Left lung (tissue), 10 donors: ENCODE results near the gene MVK. TPM values are rescaled to one million over a fixed set of nuclear protein-coding genes. Genes with fewer than 3 reads are reported as not detected.
A peak's percentile ranks its signal among the peaks of the same experiment; 100 is the strongest.

Experiments used
- ATAC-seq: fragments of 200-7000 bp; cut with Tn5 transposase; one replicate; pipeline ENCODE4 v1.9.1; 2020; ENCODE audit warnings: moderate library complexity
- DNase-seq, 4 donors: peaks; one replicate each; pipeline ENCODE4 v3.0.0-alpha.2; 2013 to 2020
- H3K27ac ChIP-seq, 2 donors: fragments of 200-600 bp; sonication (generic) in 1 of 2; one replicate each; pipeline versions ENCODE4 v1.5.0 to v1.8.0; 2020 to 2021
- H3K27me3 ChIP-seq, 2 donors: fragments of 200-600 bp; sonication (generic) in 1 of 2; one replicate each; pipeline versions ENCODE4 v1.5.0 to v1.8.0; 2020 to 2021
- H3K36me3 ChIP-seq, 2 donors: fragments of 200-600 bp; sonication (generic) in 1 of 2; one replicate each; pipeline versions ENCODE4 v1.5.0 to v1.8.0; 2020 to 2021
- H3K4me1 ChIP-seq, 2 donors: fragments of 200-600 bp; one replicate each; pipeline ENCODE4 v1.8.0; 2021
- H3K4me3 ChIP-seq, 2 donors: fragments of 200-600 bp; sonication (generic) in 1 of 2; one replicate each; pipeline versions ENCODE4 v1.5.0 to v1.8.0; 2020 to 2021; ENCODE audit warnings: mild to moderate bottlenecking in 1 of 2
- H3K9me3 ChIP-seq, 2 donors: fragments of 200-600 bp; sonication (generic) in 1 of 2; one replicate each; pipeline versions ENCODE4 v1.5.0 to v1.8.0; 2020 to 2021
- CTCF ChIP-seq, 2 donors: fragments of 200-600 bp; sonication (generic) in 1 of 2; IDR thresholded peaks; one replicate each; pipeline versions ENCODE4 v1.5.0 to v1.8.0; 2021; ENCODE audit warnings: antibody characterized with exemption in 2 of 2
- intact Hi-C, 2 donors: fragments of 100-400 bp; cut with DNase I; formaldehyde crosslinking; loops; one replicate each; pipeline versions ENCODE4 v1.11.2 to v1.14.2; 2022
- polyA plus RNA-seq, 6 donors: library from polyadenylated mRNA; unstranded; fragments of 120-200 nt; gene quantifications; one replicate each; pipeline ENCODE4 v1.2.1, GENCODE V29; 2013; ENCODE audit not compliant: insufficient read length in 6 of 6
- total RNA-seq, 2 donors: library from RNA; stranded (reverse); fragmentation: NEBNext Ultra II Directional; extraction: Animal tissue kit (Norgen Biotek cat#: 25700); gene quantifications; one replicate each; pipeline ENCODE4 v1.2.1, GENCODE V29; 2021
- donor health status: DM: no; HTN: yes; CAD: no.
- donor health status: DM: no; HTN: no; CAD: no.

MVK gene
- total and polyA plus RNA-seq, 8 donors = 11.1 to 46.1 (median 16.3) TPM

DNA sequence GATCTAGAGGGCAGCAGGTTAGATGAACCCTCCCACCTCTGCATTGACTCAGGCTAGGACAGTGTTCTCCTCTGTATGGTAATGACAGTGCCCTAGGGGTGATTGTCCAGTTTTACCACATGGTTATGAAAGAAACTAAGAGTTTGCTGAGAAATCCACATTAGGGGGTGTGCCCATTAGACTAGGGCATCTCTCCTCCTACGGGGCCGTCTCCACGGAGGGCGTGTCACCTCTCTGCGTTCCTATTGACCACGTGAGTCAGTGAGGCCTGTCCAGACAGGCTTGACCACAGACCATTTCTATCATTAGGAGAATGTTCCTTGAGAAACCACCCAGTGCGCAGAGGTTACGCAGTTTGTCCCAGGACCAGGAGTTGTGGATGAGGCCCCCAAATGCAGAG lies 8.3 kb downstream of the MVK start:
- intact Hi-C loops = no loop called here
- no peak for TF ChIP-seq CTCF (IDR thresholded peaks at IDR 0.05)
- Histone ChIP-seq H3K36me3 (peaks cover 0 to 82% of the 10 kb centered on the region in 2 donors), H3K27me3 (no peaks in the 10 kb centered on the region), H3K4me1 (peaks cover 0 to 11% of the 10 kb centered on the region in 2 donors), H3K27ac (peak overlapping the region; percentile 18 to 48), H3K9me3 (no peaks in the 10 kb centered on the region), H3K4me3 (no peak overlapping the region)
- peak; percentile 80 for ATAC-seq
- DNase-seq = peak in 1 of 4 donors; percentile 58

DNA sequence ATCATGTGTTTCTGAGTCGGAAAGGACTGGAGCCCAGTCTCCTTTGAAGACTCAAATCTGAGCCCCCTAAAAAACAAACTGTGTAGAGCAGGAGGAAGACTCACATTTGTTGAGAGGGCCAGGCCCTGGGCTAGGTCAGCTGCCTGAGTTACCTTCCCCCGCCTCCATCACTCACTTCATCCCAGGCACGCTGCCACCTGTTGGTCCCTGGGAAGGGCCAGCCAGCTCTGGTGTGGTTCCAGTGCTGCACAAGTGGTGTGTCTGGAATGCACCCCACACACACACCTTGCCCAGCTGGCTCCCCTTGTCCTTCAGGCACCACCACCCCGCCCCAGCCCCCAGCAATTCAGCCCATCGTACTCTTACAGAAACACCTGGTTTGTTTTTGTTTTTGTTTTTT lies 9.0 kb downstream of the MVK start:
- Histone ChIP-seq H3K27ac (peak overlapping the region in 1 of 2 donors; percentile 48), H3K36me3 (peaks cover 0 to 82% of the 10 kb centered on the region in 2 donors)
- DNase-seq = peak in 3 of 4 donors; percentile 47 to 88 (median 87)

DNA sequence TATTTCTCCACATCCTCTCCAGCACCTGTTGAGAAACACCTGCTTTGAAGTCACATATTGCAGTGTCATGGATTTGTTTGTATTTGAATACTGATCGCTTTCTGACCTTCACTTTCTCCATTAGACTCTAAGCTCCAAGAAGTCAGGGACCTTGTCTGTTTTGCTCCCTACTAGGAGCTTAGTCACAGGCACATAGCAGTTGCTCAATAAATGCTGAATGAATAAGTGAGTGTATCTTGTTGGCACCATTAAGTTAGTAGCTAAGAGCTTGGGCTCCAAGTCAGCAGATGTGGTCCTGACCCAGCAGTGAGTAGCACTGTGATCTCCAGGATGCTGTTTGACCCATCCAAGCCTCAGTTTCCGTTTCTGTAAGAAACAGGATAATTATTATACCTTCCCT lies 10.1 kb downstream of the MVK start:
- Histone ChIP-seq H3K36me3 (peaks cover 0 to 82% of the 10 kb centered on the region in 2 donors), H3K4me3 (no peak overlapping the region), H3K27ac (no peak overlapping the region), H3K4me1 (peaks cover 0 to 11% of the 10 kb centered on the region in 2 donors), H3K27me3 (no peaks in the 10 kb centered on the region), H3K9me3 (no peaks in the 10 kb centered on the region)
- no peak for TF ChIP-seq CTCF (IDR thresholded peaks at IDR 0.05)
- ATAC-seq (no peak), DNase-seq (no peak)
- intact Hi-C loops = no loop called here

More for the DNA sequence above, 9.0 kb downstream of the MVK start:
- intact Hi-C loops = no loop called here
- Histone ChIP-seq H3K4me1 (peaks cover 0 to 11% of the 10 kb centered on the region in 2 donors), H3K9me3 (no peaks in the 10 kb centered on the region), H3K27me3 (no peaks in the 10 kb centered on the region), H3K4me3 (no peak overlapping the region)
- peak; percentile 94 for ATAC-seq
- no peak for TF ChIP-seq CTCF (IDR thresholded peaks at IDR 0.05)

- DNase-seq (peak in 1 of 4 donors; percentile 17), ATAC-seq (no peak)
- Histone ChIP-seq H3K4me3 (no peak overlapping the region), H3K9me3 (no peaks in the 10 kb centered on the region), H3K27me3 (no peaks in the 10 kb centered on the region), H3K4me1 (peaks cover 0 to 8% of the 10 kb centered on the region in 2 donors), H3K27ac (no peak overlapping the region), H3K36me3 (peaks cover 0 to 61% of the 10 kb centered on the region in 2 donors)
- no peak for TF ChIP-seq CTCF (IDR thresholded peaks at IDR 0.05)
- intact Hi-C loops = no loop called here
These were observed 13.0 kb downstream of the MVK start for GRCh38 chr12:109586385-109587296.

DNA sequence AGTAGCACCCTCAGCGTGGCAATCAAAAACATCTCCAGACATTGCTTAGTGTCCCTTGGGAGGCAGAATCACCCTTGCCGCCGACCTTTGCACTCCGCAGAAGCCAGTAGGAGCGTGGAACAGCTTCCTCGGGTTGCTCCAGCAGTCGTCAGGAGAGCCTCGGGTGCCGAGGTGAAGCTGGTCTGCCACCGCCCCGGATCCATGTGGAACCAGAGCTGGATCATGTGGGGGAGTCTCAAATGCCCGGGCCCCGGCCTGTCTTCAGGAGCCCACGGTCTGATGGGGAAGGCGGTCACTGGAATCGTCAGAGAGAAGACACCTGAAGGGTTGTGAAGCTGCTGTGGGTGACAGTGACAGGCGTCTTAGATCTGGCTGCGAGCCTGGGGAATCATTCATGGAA lies 14.3 kb downstream of the MVK start:
- intact Hi-C loops = no loop called here

More for the DNA sequence above, 14.3 kb downstream of the MVK start:
- Histone ChIP-seq H3K4me3 (no peak overlapping the region), H3K9me3 (no peaks in the 10 kb centered on the region), H3K4me1 (no peaks in the 10 kb centered on the region), H3K27ac (peak overlapping the region in 1 of 2 donors; percentile 7), H3K27me3 (no peaks in the 10 kb centered on the region), H3K36me3 (peaks cover 0 to 67% of the 10 kb centered on the region in 2 donors)
- TF ChIP-seq CTCF (IDR thresholded peaks at IDR 0.05) = no peak
- DNase-seq (peak in 1 of 4 donors; percentile 57), ATAC-seq (no peak)
